ENCODE results near the gene TLR8.
"Not testable (repeated sequence)": the region's sequence is repeated elsewhere in the genome, so short reads cannot be mapped to it uniquely, and the experiment has no call there.

DNA sequence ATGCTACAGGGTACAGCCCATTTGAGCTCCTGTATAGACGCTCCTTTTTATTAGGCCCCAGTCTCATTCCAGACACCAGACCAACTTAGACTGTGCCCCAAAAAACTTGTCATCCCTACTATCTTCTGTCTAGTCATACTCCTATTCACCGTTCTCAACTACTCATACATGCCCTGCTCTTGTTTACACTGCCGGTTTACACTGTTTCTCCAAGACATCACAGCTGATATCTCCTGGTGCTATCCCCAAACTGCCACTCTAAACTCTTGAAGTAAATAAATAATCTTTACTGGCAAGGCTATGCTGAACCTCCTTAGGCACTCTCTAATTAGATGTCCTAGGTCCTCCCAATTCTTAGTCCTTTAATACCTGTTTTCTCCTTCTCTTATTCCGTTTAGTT, 38.0 kb downstream of the TLR8 start:
- TF ChIP-seq EZH2 (IDR thresholded peaks at IDR 0.05); POLR2AphosphoS5 (IDR thresholded peaks at IDR 0.05; ENCODE audit: borderline replicate concordance, low read depth, low read length); FOXP2 (optimal IDR thresholded peaks at IDR 0.05; ENCODE audit: control extremely low read depth, extremely low read length, insufficient read depth): not testable (repeated sequence)
